Motor neuron (in vitro differentiated cells): ENCODE data around the gene SKIL. TPM values are rescaled to one million over a fixed set of nuclear protein-coding genes. Genes with fewer than 3 reads are reported as not detected.
"Not testable (repeated sequence)": the region's sequence is repeated elsewhere in the genome, so short reads cannot be mapped to it uniquely, and the experiment has no call there.

Experiments
- ATAC-seq, 8 experiments: fragments of 200-7000 bp; cut with Tn5 transposase; replicated peaks in 6 of 8; 2 replicates each; pipeline ENCODE4 v1.8.0; 2021; ENCODE audit warnings: mild to moderate bottlenecking in 8 of 8, moderate library complexity in 8 of 8
- H3K27ac ChIP-seq, 2 donors: fragments of 250-450 bp; sonication (Bioruptor Pico); 2 replicates each; pipeline ENCODE4 v1.9.0; 2021; ENCODE audit warnings: antibody characterized with exemption in 2 of 2, mild to moderate bottlenecking in 2 of 2, moderate library complexity in 1 of 2
- H3K4me1 ChIP-seq, 2 donors: fragments of 250-450 bp; sonication (Bioruptor Pico); replicated peaks in 1 of 2; 2 replicates each; pipeline ENCODE4 v1.6.1; 2021; ENCODE audit warnings: antibody characterized with exemption in 2 of 2, mild to moderate bottlenecking in 2 of 2, moderate library complexity in 1 of 2
- H3K4me3 ChIP-seq, 5 donors: fragments of 250-450 bp; sonication (Bioruptor Pico); 2 replicates each; pipeline ENCODE4 v1.9.0; 2021; ENCODE audit warnings: antibody characterized with exemption in 5 of 5, mild to moderate bottlenecking in 5 of 5, moderate library complexity in 4 of 5
- WGBS, 10 experiments: fragments of 450-650 bp; shearing (Covaris generic); methylation state at CpG; one replicate each; pipeline ENCODE4 v1.0.0; 2022; 5-methylcytosine and 5-hydroxymethylcytosine counted together
- in situ Hi-C, 9 experiments: fragments of 400-800 bp; cut with MboI; loops; one replicate each; pipeline ENCODE4 v1.15.0; 2021; ENCODE audit warnings: low sequenced_read_pairs in 9 of 9, low pct_unique_long_range_greater_than_20kb in 2 of 9; ENCODE audit not compliant: unreplicated experiment in 9 of 9
- total RNA-seq, 8 experiments: library from RNA; unstranded; fragments of 300-600 nt; gene quantifications; 2 replicates each; pipeline versions ENCODE4 v1.2.3 to v1.2.4, GENCODE V29; 2022

The SKIL gene
- total RNA-seq, 8 experiments from 2014 or later = 36.3 to 132 (median 58.3) TPM

- no peaks in the 10 kb centered on the region for H3K4me1 ChIP-seq
- no peak overlapping the region for H3K27ac ChIP-seq
- in situ Hi-C loops = no loop called here
- peak in 3 of 8 experiments; percentile 33 to 86 (median 77) for ATAC-seq
- 40 to 83% (median 73%) methylated on average over 2 to 5 of the region's 5 CpGs; no CpG with 5 or more reads in 6 of the 10 experiments for whole genome bisulfite sequencing, 10 experiments
- no peak overlapping the region for H3K4me3 ChIP-seq
Measured at GRCh38 chr3:170330366-170330765, 27.1 kb upstream of the SKIL start.

GRCh38 chr3:170331143-170331542 is 26.4 kb upstream of the SKIL start:
- no peak overlapping the region for H3K27ac ChIP-seq
- in situ Hi-C loops = no loop called here
- H3K4me3 ChIP-seq = no peak overlapping the region
- no peak for ATAC-seq
- no peaks in the 10 kb centered on the region for H3K4me1 ChIP-seq
- WGBS, 10 experiments = 50 to 100% (median 96%) methylated on average over 1 to 4 of the region's 4 CpGs; no CpG with 5 or more reads in 5 of the 10 experiments

DNA sequence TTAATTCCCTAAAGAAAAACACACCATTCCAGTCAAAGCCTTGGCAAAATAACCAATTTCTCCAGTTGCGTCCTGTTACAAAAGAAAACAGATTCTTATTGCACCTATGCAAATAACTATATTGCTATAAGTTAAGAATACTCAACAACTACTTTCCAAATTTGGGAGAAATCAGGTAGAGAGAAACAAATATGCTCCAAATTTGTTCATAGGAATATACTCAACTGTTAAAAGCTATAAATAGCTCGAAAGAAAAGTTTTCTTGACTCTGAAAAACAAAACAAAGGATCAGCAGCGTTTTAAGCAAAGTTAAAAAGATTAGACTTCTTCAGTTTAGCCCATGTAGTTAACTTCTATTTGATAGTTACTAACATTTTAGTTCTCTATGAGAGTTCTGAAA is 20.1 kb upstream of the SKIL start:
- Histone ChIP-seq H3K27ac (no peak overlapping the region), H3K4me3 (no peak overlapping the region), H3K4me1 (no peaks in the 10 kb centered on the region)
- no peak for ATAC-seq
- in situ Hi-C loops = no loop called here
- WGBS, 10 experiments = 39 to 100% (median 71%) methylated on average over 1 to 3 of the region's 3 CpGs

DNA sequence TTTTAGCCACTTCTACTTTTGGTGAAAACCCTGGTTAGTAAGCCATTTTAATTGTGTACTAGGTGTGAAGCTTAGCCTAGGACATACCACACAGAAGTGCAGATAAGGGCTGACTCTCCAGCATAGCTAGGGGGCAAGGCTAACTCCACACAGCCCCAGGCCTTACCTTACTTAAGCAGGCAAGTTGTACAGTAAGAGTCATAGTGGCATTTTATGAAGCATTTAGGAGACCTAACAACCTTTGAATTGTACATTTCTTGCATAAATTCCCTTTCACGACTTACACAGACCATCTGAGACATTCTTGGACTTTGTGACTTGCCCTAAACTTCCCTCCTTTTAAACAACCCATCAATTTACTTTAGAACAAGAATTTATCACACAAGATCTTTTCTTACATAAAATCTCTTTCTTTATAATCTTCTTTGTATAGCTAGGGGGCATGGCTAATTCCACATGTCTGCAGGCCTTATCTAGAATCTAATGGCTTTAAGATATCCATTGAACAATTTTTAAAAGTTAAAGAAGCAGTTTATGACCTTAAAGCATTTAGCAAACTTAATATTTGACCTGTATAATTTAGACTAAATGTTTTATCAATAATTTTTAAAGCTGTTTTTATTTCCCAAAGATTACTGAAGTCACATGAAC is 18.7 kb upstream of the SKIL start:
- in situ Hi-C loops = no loop called here
- WGBS, 10 experiments = 0 to 100% (median 36%) methylated on average over 1 of the region's 1 CpG; no CpG with 5 or more reads in 2 of the 10 experiments
- H3K27ac ChIP-seq = no peak overlapping the region
- peak in 3 of 8 experiments; percentile 25 to 76 (median 67) for ATAC-seq
- no peak overlapping the region for H3K4me3 ChIP-seq
- no peaks in the 10 kb centered on the region for H3K4me1 ChIP-seq

DNA sequence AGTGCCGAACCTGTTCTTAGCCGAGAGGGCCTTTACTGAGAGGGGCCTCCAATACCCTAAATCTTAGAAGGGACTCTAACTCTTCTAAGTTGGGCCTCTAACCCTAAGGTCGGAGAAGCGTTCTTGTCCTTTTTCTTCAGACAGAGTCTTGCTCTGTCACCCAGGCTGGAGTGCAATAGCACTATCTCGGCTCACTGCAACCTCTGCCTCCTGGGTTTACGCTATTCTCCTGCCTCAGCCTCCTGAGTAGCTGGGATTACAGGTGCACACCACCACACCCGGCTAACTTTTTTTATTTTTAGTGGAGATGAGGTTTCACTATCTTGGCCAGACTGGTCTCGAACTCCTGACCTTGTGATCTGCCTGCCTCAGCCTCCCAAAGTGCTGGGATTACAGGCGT is 15.2 kb upstream of the SKIL start:
- in situ Hi-C loops, H3K27ac ChIP-seq, H3K4me1 ChIP-seq, ATAC-seq, H3K4me3 ChIP-seq: not testable (repeated sequence)
- WGBS, 10 experiments = 83 to 98% (median 94%) methylated on average over 3 to 9 of the region's 9 CpGs; no CpG with 5 or more reads in 4 of the 10 experiments

DNA sequence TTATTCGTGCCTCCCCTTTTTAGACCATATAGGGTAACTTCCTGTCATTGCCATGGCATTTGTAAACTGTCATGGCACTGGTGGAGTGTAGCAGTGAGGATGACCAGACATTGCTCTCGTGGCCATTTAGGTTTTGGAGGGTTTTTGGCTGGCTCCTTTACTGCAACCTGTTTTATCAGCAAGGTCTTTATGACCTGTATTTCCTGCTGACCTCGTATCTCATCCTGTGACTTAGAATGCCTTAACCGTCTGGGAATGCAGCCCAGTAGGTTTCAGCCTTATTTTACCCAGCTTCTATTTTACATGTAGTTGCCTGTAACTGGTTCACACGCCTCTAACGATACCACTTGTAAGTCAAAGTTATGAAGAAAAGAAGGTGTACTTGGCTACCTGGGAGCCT is 13.7 kb upstream of the SKIL start:
- WGBS, 10 experiments = 63 to 100% (median 80%) methylated on average over 1 to 4 of the region's 6 CpGs; no CpG with 5 or more reads in 2 of the 10 experiments
- H3K27ac ChIP-seq, H3K4me3 ChIP-seq, H3K4me1 ChIP-seq, in situ Hi-C loops, ATAC-seq: not testable (repeated sequence)

DNA sequence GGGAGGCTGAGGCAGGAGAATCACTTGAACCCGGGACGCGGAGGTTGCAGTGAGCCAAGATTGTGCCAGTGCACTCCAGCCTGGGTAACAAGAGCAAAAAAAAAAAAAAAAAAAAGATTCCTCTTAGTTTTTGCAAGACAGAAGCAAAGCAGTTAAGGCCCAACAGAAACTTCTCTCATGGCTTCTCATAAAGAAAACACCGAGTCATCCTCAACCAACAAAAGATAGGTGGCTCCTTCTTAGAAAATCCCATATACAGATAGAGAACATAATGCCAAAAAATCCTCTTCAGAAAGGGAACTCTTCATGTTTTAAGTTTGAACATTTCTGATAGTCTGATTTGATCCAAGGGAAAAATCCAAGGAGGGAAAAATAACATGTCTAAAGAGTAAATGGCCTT is 12.5 kb upstream of the SKIL start:
- WGBS, 10 experiments = 80 to 100% (median 95%) methylated on average over 1 to 4 of the region's 4 CpGs; no CpG with 5 or more reads in 3 of the 10 experiments
- ATAC-seq = no peak
- Histone ChIP-seq H3K27ac (no peak overlapping the region), H3K4me3 (no peak overlapping the region), H3K4me1 (no peaks in the 10 kb centered on the region)
- in situ Hi-C loops = no loop called here

DNA sequence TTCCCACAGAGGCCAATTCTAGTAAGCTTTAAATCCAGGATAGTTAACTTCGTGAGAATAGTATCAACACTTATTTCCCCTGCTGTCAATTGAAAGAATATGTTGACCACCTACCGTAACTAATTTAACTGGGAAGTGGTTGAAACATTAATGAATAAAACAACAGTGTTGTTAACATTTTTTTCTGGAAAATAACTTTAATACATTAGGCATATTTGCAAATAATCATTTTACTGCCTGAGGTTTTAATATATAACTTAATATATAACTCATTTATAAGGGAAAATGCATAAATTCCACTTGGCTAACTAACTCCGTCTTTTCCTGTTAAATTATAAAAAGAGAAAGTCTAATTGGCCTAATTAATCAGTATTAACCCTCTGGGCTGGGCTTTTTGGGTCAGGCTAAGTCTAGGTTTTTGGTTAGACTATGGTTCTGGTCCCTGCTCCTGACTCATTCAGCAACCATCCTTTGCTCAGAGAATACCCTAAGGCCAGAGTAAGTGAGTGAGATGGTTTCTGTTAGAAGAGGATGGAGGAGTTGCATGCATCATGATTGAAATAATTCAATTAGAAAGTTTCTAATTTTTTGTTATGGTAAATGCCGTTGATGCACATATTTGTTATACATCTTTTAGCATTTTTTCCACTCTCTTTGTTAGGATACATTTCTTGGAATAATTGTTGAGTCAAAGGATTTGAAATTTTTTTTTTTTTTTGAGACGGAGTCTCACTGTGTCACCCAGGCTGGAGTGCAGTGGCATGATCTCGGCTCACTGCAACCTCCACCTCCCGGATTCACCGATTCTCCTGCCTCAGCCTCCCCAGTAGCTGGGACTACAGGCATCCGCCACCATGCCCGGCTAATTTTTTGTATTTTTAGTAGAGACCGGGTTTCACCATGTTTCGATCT is 10.8 kb upstream of the SKIL start:
- H3K27ac ChIP-seq = no peak overlapping the region
- H3K4me3 ChIP-seq = no peak overlapping the region
- no peaks in the 10 kb centered on the region for H3K4me1 ChIP-seq
- 33 to 100% (median 91%) methylated on average over 3 to 12 of the region's 12 CpGs for WGBS, 10 experiments
- ATAC-seq = peak in 3 of 8 experiments; percentile 98 to 100 (median 99)
- in situ Hi-C loops = no loop called here

- in situ Hi-C loops = loop anchor here in 1 of 9 experiments (25.0 kb wide), 1 partner anchor 163 kb away; the partner anchor contains the start of gene PHC3
- ATAC-seq = no peak
- Histone ChIP-seq H3K4me3 (no peak overlapping the region), H3K27ac (no peak overlapping the region), H3K4me1 (peaks cover 9 to 12% of the 10 kb centered on the region in 2 donors)
- WGBS, 10 experiments = 50 to 100% (median 88%) methylated on average over 1 to 7 of the region's 8 CpGs; no CpG with 5 or more reads in 1 of the 10 experiments
Measured at GRCh38 chr3:170350515-170351413, 6.8 kb upstream of the SKIL start.

GRCh38 chr3:170352936-170353335 is 4.6 kb upstream of the SKIL start:
- in situ Hi-C loops = loop anchor here in 1 of 9 experiments (25.0 kb wide), 1 partner anchor 166 kb away; the partner anchor contains the start of gene PHC3
- Histone ChIP-seq H3K4me3 (no peak overlapping the region), H3K4me1 (peaks cover 9 to 12% of the 10 kb centered on the region in 2 donors), H3K27ac (no peak overlapping the region)
- 59 to 95% (median 83%) methylated on average over 3 to 7 of the region's 7 CpGs for WGBS, 10 experiments
- no peak for ATAC-seq

GRCh38 chr3:170353485-170353884 is 4.0 kb upstream of the SKIL start:
- in situ Hi-C loops = loop anchor here in 1 of 9 experiments (25.0 kb wide), 1 partner anchor 166 kb away; the partner anchor contains the start of gene PHC3
- peaks cover 9 to 12% of the 10 kb centered on the region in 2 donors for H3K4me1 ChIP-seq
- no peak for ATAC-seq
- no peak overlapping the region for H3K4me3 ChIP-seq
- H3K27ac ChIP-seq = no peak overlapping the region

- no peak for ATAC-seq
- in situ Hi-C loops = loop anchor here in 1 of 9 experiments (25.0 kb wide), 1 partner anchor 167 kb away; the partner anchor contains the start of gene PHC3
- H3K27ac ChIP-seq = no peak overlapping the region
- WGBS, 10 experiments = 0 to 80% (median 32%) methylated on average over 1 to 4 of the region's 4 CpGs
- no peak overlapping the region for H3K4me3 ChIP-seq
- H3K4me1 ChIP-seq = peaks cover 15 to 21% of the 10 kb centered on the region in 2 donors
Measured at GRCh38 chr3:170354760-170355159, 2.8 kb upstream of the SKIL start.
